Amygdala (tissue), 56 donors: Measurements from ENCODE around the gene LRP5.

Experiments
- DNase-seq, 56 donors: peaks; one replicate each; lab custom pipeline; 2025; lab: John Stamatoyannopoulos, UW

LRP5 gene

GRCh38 chr11:68406324-68407313 lies 94.2 kb downstream of the LRP5 start:
- no peak for DNase-seq

GRCh38 chr11:68408512-68408911 lies 96.1 kb downstream of the LRP5 start:
- DNase-seq: no peak

DNA sequence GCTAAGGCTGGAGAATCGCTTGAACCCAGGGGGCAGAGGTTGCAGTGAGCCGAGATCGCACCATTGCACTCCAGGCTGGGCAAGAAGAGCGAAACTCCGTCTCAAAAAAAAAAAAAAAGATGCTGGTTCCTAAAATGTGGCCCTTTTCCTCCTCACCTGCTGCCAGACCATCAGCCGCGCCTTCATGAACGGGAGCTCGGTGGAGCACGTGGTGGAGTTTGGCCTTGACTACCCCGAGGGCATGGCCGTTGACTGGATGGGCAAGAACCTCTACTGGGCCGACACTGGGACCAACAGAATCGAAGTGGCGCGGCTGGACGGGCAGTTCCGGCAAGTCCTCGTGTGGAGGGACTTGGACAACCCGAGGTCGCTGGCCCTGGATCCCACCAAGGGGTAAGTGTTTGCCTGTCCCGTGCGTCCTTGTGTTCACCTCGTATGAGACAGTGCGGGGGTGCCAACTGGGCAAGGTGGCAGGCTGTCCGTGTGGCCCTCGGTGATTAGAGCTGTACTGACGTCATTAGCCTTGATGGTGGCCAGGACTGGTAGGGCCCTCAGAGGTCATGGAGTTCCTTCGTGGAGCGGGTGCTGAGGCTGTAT lies 97.5 kb downstream of the LRP5 start:
- no peak for DNase-seq

GRCh38 chr11:68411501-68411991 lies 99.2 kb downstream of the LRP5 start:
- DNase-seq: no peak

DNA sequence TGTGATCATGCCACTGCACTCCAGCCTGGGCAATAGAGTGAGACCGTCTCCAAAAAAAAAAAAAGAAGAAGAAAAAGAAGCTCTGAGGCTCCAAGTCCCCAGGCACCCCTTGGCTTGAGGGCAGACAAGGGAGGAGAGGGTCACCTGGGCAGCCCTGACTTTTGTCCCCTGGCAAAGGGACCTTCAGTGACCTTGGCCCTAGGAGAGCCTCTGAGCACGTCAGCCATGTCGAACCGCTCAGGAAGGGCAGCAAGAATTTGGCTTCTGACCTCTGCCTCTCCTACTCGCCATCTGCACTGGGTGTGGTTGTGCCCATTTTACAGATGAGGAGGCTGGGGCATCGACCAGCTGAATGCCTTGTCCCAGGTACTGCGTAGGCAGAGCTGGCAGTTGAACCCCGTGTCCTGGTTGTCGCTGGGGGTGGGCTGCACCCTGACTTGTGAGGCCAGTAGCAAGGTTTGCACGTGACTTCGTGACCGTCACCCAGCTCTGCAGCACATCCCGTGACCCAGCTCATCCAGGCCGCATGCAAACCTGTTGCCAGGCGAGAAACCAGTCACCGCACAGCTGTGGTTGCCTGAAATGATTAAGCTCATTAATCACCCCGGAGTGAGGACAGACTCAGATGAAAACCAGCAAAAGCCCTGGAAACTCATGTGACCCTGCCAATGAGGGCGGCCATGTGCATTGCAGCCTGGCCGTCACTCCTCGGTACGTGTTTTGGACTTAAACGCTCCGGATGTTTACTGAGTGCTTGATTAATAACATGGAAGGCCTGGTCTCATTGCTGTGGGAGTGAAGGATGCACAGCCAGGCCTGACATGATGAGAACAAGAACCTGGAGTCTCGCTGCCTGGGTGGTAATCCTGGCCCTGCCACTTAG lies 100.4 kb downstream of the LRP5 start:
- DNase-seq: no peak

- no peak for DNase-seq
These were observed 101.2 kb downstream of the LRP5 start for GRCh38 chr11:68413591-68413999.

DNA sequence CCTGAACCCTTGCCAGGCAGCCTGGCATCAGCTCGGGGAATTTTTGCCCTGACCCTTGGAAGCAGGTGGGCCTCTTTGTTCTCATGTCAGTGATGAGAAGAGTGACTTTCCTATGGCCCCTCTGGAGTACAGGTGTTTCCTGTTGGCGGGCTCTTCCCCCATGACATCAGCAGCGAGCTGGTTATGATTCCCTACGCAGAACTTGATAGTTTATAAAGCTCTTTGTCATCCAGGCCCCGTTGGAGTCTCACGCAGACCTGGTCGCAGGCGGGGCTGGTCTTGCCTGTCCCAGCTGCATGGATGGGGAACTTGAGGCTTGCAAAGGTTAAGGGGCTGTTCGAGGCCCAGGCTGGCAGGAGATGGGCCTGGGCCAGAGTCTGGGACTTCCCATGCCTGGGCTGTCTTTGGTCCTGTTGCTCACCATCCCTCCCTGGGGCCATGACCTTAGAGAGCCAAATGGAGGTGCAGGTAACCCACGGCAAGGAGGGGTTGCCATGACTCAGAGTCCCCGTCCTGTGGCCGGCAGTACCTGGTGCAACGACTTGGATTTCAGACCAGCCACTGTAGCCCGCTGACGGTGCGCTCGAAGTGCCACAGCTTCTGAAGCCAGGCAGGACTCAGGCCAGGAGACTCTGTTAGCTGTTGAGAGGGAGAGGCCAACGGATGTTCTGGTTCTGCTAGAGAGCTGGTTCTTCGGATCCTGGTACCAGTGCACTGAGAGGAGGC lies 102.3 kb downstream of the LRP5 start:
- DNase-seq: no peak

- no peak for DNase-seq
These were observed 103.7 kb downstream of the LRP5 start for GRCh38 chr11:68416070-68416578.

- DNase-seq: no peak
These were observed 106.3 kb downstream of the LRP5 start for GRCh38 chr11:68418648-68419047.

- DNase-seq: no peak
These were observed 107.8 kb downstream of the LRP5 start for GRCh38 chr11:68420171-68420570.

GRCh38 chr11:68423481-68423880 lies 111.1 kb downstream of the LRP5 start:
- DNase-seq: no peak

GRCh38 chr11:68424101-68424632 lies 111.8 kb downstream of the LRP5 start:
- no peak for DNase-seq

GRCh38 chr11:68424981-68425865 lies 112.8 kb downstream of the LRP5 start:
- DNase-seq: no peak

- DNase-seq: no peak
These were observed 113.5 kb downstream of the LRP5 start for GRCh38 chr11:68425866-68426380.

DNA sequence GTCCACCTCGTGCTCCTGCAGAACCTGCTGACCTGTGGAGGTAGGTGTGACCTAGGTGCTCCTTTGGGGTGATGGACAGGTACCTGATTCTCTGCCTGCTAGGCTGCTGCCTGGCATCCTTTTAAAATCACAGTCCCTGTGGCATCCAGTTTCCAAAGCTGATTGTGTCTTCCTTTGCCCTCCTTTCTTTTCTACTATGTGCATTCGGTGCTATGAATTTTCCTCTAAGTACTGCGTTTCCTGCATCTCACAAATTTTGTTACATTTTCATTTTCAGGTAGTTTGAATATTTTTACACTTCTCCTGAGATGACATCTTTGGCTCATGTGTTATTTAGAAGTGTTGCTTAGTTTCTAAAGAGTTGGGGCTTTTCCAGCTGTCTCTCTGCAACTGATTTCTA lies 117.3 kb downstream of the LRP5 start:
- DNase-seq: no peak

DNA sequence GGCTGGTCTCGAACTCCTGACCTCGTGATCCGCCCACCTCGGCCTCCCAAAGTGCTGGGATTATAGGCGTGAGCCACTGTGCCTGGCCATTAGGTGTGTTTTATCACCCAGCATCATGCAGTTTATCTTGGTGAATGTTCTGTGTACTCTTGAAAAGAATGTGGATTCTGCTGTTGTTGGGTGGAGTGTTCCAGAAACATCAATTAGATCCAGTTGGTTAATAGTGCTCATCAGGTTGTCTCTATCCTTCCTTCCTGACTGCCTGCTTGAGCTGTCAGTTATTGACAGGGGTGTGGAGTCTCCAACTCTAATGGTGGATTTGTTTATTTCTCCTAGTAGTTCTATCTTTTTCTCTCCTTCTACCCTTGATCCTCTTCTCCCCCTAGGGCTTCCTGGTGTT lies 118.0 kb downstream of the LRP5 start:
- DNase-seq: no peak

DNA sequence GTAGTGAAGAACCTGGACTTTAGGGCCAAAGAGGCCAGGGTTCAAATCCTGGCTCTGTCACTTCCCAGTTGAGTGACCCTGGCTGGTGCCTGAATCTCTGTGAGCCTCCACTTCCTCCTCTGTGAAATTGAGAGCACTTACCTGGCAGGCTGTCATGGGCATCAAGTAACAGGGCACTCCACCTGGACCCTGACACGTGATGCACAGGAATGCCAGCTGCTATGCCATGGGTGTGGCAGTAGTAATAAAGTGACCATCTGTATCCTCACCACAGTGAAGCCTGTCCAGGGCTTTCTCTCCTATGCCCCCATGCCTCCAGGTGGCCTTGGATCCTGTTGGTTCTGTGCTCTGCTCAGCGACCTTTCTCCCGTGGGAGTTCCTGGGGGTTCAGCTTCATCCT lies 118.4 kb downstream of the LRP5 start:
- DNase-seq: no peak

- DNase-seq: peak in 1 of 56 donors; percentile 7
These were observed 119.7 kb downstream of the LRP5 start for GRCh38 chr11:68431984-68432645.
